HG03095 (cell line): Measurements from ENCODE around the gene BRINP2.
A peak's percentile ranks its signal among the peaks of the same experiment; 100 is the strongest.

Experiments
- ATAC-seq: cut with Tn5 transposase; IDR thresholded peaks from one replicate; pipeline ENCODE4 v1.9.1; 2021; ENCODE audit warnings: moderate library complexity; ENCODE audit not compliant: unreplicated experiment

The BRINP2 gene

GRCh38 chr1:177164380-177165068, 6.2 kb upstream of the BRINP2 start, which contains the start of gene ASTN1:
TSS of gene ASTN1 (minus strand) at chr1:177164712. CDS start at chr1:177164676, 36 bp downstream.
- no peak for ATAC-seq

DNA sequence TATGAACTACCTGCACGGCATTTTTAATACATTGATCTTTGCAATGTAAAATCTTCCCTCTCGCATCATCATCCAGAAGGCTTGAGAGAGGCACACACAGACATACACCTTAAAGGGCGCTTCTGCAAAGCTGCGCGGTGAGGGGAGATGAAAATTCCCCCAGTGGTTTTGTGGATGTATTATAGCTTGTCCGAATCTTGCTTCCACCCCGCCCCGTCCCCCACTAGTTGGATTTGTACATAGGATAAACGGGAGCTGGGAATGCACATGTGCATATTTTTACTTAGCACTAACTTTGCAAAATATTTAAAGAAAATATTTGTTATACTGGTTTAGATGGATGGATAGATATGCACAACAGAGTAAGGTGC, 5.7 kb upstream of the BRINP2 start:
- no peak for ATAC-seq

DNA sequence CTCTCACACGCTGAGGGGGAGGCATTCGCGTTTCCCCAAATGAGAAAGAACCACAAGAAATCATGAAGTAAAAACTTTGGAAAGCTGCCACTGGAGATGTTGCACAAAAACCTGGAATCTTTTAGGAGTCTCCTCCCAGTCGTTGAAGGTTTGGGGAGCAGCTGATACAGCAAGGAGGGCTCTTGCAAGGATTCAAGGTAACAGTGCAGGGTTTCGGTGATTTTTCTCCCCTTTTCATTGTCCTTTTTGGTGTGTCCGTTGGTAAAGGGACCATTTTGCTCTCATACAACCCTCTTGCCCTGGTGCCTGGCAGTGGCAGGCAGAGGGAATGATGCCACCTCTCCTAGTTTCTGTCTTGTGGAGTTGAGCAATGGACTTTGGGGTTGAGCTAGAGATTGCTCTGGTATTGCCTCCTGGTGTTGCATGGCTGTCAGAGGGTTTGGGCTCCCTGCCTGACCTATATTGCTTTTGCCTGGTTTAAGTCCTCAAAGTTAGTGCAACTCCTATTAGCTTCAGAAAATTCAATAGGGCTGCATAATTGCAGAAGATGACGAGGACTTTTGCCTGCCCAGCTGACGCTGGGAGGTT, 872 bp downstream of the BRINP2 start:
- no peak for ATAC-seq

DNA sequence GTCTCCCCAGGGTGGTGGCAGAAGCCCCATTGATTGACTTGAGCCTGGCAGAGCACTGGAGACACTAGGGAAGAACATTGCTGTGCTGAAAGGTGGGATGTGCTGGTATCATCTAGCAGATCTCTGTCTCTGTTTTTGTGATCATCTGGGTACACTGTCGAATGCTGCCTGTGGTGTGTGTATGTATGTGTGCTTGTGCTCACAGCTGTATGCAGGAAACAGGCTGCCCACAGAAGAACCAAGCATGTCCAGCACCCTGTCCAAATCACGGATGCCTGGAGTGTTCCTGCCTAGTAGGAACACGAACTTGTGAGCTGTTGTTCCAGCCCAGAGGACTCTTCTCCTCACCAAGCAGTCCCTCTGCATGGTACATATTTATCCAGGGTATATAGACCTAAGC, 1.5 kb downstream of the BRINP2 start:
- ATAC-seq, result no peak

DNA sequence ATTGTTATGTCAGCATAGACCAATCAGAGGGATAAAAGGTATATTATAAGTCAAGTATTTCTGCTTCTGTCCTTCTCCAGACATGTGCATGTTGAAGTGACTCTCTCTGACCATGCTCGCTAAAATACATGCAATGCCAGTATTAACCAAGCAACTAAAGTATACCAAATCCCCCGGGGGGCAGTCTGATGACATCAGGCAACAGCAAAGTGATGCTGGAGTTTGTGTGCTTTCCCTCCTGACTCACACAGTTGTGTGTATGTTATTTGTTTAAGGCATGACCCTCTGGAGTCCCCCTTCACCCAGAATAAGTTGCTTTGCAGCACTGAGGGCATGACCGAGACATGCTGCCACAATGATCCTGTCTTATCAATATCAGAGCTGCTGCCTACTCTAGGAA, 2.1 kb downstream of the BRINP2 start:
- no peak for ATAC-seq

- no peak for ATAC-seq
Measured at GRCh38 chr1:177173976-177174375, 3.2 kb downstream of the BRINP2 start.

GRCh38 chr1:177174921-177175634, 4.3 kb downstream of the BRINP2 start:
- no peak for ATAC-seq

DNA sequence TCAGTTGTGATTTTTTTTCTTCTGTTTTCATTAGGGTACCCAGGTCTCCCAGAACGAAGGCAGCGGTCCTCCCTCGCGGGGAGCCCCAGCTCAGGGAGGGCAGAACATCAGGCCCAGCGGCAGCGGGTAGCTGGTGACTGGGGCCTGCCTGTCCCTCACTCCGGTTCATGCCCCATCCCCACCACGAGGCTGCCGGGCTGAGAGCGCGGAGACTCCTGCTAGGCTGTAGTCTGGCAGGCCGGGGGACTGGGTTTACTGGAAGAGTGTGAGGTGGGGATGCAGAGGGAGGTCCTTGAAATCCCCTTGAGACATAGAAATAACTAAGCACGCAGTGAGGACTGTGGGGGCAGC, 10.5 kb downstream of the BRINP2 start:
- ATAC-seq, result no peak

DNA sequence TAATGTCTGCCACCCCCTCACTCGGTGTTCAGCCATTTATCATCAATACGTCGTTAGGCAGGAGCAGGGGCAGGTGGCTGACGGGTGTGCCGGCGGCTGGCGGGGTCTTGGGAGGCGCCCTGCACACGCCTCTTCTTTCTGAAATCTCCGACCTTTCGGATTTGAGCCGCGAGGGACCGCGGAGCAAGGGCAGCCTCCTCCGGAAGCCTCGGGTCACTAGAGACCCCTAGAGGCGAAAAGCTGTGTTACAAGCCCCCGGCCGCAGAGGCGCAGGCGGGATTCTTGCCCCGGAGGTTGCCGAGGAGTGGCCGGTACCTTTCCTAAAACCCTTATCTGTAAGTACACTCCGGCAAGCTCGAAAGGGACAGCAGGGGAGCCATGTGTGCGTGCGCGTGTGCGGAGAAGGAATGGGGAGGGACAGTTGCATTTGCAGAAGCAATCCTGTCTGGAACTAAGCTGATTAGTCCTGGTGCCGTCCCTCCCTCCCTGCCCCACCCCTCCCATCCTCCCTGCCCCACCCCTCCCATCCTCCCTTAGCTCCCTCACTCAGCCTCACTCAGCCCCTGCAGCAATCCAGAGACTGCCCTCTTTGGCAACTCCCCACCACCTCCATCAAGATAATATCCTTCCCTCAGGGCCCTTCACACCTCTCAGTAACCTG, 11.0 kb downstream of the BRINP2 start:
- peak; percentile 97 for ATAC-seq

GRCh38 chr1:177183836-177184235, 13.1 kb downstream of the BRINP2 start:
- no peak for ATAC-seq

DNA sequence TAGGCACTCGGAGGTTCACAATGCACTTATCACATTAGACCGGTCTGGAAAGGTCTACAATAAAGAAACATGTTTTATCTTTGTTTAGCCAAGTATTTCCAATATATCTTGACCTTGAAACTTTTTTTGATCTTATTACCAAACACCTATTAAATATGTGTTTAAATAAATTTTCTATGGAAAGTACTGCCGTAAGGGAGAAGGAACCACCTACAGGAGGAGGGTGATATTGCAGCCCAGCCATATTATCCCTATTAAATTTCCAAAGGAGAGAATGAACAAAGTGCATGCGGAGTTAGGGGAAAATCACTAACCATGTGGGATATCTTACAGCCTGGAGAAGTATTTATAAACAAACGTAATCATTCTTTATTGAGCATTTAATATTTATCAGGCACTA, 14.5 kb downstream of the BRINP2 start:
- ATAC-seq, result no peak

DNA sequence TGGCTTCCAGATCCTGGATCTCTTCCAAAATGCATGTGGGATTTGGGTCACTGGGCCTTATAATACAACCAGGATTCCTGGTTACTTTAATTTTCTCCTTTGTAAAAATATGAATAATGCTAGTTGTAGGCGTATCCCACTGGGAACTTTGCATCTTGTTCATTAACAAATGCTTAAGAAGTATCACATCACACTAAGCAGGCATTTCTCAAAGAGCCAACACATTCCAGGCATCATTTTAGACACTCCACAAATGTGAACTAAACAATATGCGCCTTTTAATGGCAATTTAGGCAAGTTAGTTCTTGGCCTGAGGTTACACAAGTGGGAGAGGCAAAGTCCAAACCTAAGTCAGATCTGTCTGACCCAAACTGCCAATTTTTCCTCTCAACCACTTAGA, 15.9 kb downstream of the BRINP2 start:
- no peak for ATAC-seq

DNA sequence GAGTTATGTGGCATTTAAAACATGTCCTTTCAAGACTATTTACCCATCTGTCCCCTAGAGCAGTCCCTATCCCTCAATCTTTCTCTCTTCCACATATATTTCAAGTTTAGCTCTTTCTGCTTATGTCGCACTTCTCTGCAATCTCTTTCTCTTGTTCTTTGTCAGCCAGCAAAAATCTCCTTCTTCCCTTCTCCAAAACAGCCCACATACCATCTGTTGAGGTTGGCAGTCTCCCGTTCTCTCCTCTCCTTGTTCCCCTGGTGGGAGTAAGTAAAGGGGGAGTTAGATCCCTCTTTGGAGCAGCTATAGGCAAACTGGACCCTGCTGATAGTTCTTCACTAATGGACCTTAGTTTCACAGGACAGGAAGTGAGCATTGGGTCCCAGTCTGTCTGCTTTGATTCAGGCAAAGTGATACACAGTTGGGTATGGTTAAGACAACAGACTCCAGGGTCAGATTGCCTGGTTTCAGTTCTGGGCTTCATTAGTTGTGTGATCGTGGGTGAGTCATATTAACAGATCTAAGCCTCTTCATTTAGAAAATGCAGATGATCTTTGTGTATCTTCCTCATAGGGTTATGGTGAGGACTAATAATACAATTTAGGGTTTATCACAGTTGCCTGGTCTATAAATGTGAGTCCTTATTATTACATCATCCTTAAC, 19.7 kb downstream of the BRINP2 start:
- no peak for ATAC-seq

- no peak for ATAC-seq
Measured at GRCh38 chr1:177198243-177198642, 27.5 kb downstream of the BRINP2 start.

DNA sequence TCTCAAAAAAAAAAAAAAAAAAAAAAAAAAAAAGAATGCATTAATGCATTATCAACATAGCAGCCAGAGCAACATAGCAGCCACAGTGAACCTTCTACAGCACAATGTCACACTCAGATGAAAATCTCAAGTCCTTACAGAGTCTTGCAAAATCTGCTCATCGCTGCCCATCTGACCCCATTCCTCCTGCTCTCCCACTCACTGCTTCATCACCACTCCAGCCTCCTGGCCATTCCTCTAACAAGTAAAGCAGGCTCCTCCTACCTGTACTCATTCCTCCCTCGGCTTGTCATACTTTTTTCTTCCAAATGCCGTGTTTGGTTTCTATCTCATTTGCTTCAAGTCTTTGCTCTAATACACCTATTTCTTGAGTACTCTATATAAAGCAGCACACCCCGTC, 29.5 kb downstream of the BRINP2 start:
- ATAC-seq, result no peak

DNA sequence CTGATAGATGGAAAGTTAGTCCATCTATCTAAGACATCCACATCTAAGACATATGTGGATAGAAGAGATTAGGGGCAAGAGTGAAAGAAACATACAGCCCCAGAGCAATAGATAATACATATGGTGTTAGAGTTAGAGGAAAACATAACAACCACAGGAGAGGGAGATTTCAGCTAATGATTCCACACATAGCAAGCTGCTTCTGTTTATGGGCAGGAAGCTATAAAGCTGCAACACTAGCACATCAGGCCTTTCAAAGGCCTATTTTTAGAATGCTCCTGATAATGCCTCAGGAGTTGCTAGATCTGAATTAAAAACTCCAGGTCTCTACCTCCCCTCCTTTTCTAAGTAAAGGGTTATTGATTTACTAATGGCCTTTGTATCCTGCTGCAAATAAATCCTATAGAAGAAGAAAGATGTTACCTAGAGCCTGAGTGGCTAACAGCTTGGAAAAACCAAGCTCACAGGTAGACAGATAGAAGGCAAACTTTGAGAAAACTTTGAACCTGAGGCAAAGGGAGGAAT, 36.1 kb downstream of the BRINP2 start:
- no peak for ATAC-seq

DNA sequence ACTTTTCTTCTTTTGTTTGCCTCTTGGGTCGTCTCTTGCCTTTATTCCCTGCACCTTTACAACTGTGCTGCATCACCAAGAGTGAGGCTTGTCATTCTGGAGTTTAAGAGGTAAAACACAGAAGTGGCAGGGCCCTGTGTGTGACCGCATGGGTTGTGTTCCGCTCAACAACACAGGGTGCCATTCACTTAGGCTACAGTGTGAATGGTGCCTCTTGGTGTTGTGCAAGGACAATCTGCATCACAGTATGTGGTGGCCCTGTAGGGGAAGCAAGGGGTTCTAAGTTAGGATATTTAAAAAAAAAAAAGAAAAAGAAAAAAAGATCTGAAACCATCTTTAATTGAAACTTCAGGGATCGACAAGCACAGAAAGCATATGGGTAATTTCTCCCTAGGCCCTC, 38.2 kb downstream of the BRINP2 start:
- no peak for ATAC-seq

DNA sequence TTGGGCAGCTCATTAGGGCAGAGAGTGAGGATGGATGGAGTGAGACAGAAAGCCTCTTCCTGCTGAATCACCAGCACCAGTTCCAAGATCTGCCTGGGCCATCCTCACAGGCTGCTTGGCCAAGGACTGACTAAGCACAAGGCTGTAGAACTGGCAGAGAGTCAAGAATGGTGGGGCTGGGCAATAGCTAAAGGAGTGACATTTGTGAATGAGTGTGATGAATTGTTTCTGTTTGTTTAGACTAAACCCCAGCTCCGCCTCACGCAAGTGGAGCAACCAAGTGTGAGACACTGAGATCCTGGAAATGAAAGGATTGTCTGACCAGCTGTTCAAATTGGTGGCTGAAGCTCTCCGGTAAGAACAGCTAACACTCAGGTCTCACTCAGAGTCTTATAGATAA, 38.6 kb downstream of the BRINP2 start:
- ATAC-seq, result no peak

GRCh38 chr1:177210071-177210470, 39.3 kb downstream of the BRINP2 start:
- no peak for ATAC-seq

GRCh38 chr1:177211231-177211630, 40.5 kb downstream of the BRINP2 start:
- ATAC-seq, result no peak

DNA sequence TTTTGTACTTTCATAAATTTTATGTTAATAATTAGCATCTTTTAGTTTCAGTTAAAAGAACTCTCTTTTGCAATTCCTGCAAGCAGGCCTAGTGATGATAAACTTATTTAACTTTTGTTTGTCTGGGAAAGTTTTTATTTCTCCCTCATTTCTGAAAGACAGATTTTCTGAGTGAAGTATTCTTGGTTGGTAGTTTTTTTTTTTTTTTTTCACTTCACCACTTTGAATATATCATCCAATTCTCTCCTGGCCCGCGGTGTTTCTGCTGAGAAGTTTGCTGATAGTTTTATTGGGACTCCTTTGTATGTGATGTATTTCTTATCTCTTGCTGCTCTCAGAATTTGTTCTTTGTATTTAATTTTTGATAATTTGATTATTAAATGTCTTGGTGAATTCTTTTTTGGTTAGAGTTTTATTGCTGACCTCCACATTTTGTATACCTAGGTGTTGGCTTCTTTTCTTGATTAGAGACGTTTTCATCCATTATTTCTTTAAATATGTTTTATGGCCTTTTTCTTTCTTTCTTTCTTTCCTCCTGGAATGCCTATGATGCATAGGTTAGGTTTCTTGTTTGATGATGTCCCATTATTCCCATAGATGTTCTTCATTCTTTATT, 45.9 kb downstream of the BRINP2 start:
- no peak for ATAC-seq
